ENCODE data around the gene KPTN.

Gene KPTN

GRCh38 chr19:47465957-47466356, 18.1 kb downstream of the KPTN start:
- DNase-seq (ENCODE audit: low read depth) = no peak
- H3K4me3 ChIP-seq (ENCODE audit: low read length) = no peak overlapping the region
- no peak for TF ChIP-seq CTCF (conservative IDR thresholded peaks at IDR 0.05; ENCODE audit: low read depth, low read length)

GRCh38 chr19:47464675-47465419, 19.2 kb downstream of the KPTN start:
- no peak overlapping the region for H3K4me3 ChIP-seq (ENCODE audit: low read length)
- no peak for DNase-seq (ENCODE audit: low read depth)
- TF ChIP-seq CTCF (conservative IDR thresholded peaks at IDR 0.05; ENCODE audit: low read depth, low read length) = no peak

GRCh38 chr19:47461876-47462275, 22.1 kb downstream of the KPTN start:
- no peak for TF ChIP-seq CTCF (conservative IDR thresholded peaks at IDR 0.05; ENCODE audit: low read depth, low read length)
- no peak for DNase-seq (ENCODE audit: low read depth)
- H3K4me3 ChIP-seq (ENCODE audit: low read length) = no peak overlapping the region

- no peak overlapping the region for H3K4me3 ChIP-seq (ENCODE audit: low read length)
- no peak for TF ChIP-seq CTCF (conservative IDR thresholded peaks at IDR 0.05; ENCODE audit: low read depth, low read length)
- no peak for DNase-seq (ENCODE audit: low read depth)
Measured at GRCh38 chr19:47459477-47459876, 24.5 kb downstream of the KPTN start.

GRCh38 chr19:47458672-47459071, 25.3 kb downstream of the KPTN start:
- TF ChIP-seq CTCF (conservative IDR thresholded peaks at IDR 0.05; ENCODE audit: low read depth, low read length) = no peak
- no peak for DNase-seq (ENCODE audit: low read depth)
- H3K4me3 ChIP-seq (ENCODE audit: low read length) = no peak overlapping the region

- no peak for DNase-seq (ENCODE audit: low read depth)
- H3K4me3 ChIP-seq (ENCODE audit: low read length) = no peak overlapping the region
- TF ChIP-seq CTCF (conservative IDR thresholded peaks at IDR 0.05; ENCODE audit: low read depth, low read length) = no peak
Measured at GRCh38 chr19:47456721-47457474, 27.1 kb downstream of the KPTN start.

- no peak overlapping the region for H3K4me3 ChIP-seq (ENCODE audit: low read length)
- no peak for TF ChIP-seq CTCF (conservative IDR thresholded peaks at IDR 0.05; ENCODE audit: low read depth, low read length)
- DNase-seq (ENCODE audit: low read depth) = no peak
Measured at GRCh38 chr19:47450478-47450877, 33.5 kb downstream of the KPTN start.
